Activated CD8-positive, alpha-beta memory T cell treated with anti-CD3 and anti-CD28 coated beads for 36 hours (primary cell): ENCODE data around the gene PHACTR1. TPM values are rescaled to one million over a fixed set of nuclear protein-coding genes. Genes with fewer than 3 reads are reported as not detected.
"Not testable (repeated sequence)": the region's sequence is repeated elsewhere in the genome, so short reads cannot be mapped to it uniquely, and the experiment has no call there.

Experiments
- CTCF ChIA-PET: fragments of 350-600 bp; sonication (Branson Sonifier 250); formaldehyde crosslinking; loops from one replicate; lab custom pipeline; 2021; ENCODE audit warnings: antibody characterized with exemption; lab: Charles Lee
- POLR2A ChIA-PET: fragments of 350-600 bp; sonication (Branson Sonifier 250); formaldehyde crosslinking; loops from one replicate; lab custom pipeline; 2021; ENCODE audit warnings: antibody characterized with exemption; lab: Charles Lee
- total RNA-seq, 2 experiments: library from RNA; stranded (reverse); gene quantifications; one replicate each; pipeline ENCODE4 v1.2.3, GENCODE V29; 2021

PHACTR1 gene
- total RNA-seq, 2 experiments from 2014 or later: 0.02 TPM; not detected in 1

GRCh38 chr6:13103169-13103568 is 386.6 kb downstream of the PHACTR1 start:
- ChIA-PET CTCF (no interaction called here), POLR2A (no interaction called here)

- POLR2A ChIA-PET: no interaction called here
- CTCF ChIA-PET: no interaction called here
These were observed 388.6 kb downstream of the PHACTR1 start for GRCh38 chr6:13105139-13105538.

- CTCF ChIA-PET: no interaction called here
- POLR2A ChIA-PET: no interaction called here
These were observed 396.4 kb downstream of the PHACTR1 start for GRCh38 chr6:13112921-13113320.

- POLR2A ChIA-PET: no interaction called here
- CTCF ChIA-PET: no interaction called here
These were observed 396.8 kb downstream of the PHACTR1 start for GRCh38 chr6:13113376-13113775.

GRCh38 chr6:13113981-13114593 is 397.5 kb downstream of the PHACTR1 start:
- ChIA-PET POLR2A (no interaction called here), CTCF (no interaction called here)

GRCh38 chr6:13116155-13116554 is 399.6 kb downstream of the PHACTR1 start:
- ChIA-PET POLR2A (no interaction called here), CTCF (no interaction called here)

GRCh38 chr6:13117570-13117969 is 401.0 kb downstream of the PHACTR1 start:
- ChIA-PET CTCF (no interaction called here), POLR2A (interaction anchor here (0.7 kb wide), 1 partner anchor 1185 kb away, joined by 3 read pairs; no protein-coding TSS in a partner anchor)

GRCh38 chr6:13119549-13119948 is 403.0 kb downstream of the PHACTR1 start:
- ChIA-PET POLR2A (no interaction called here), CTCF (no interaction called here)

- POLR2A ChIA-PET: no interaction called here
- CTCF ChIA-PET: no interaction called here
These were observed 404.2 kb downstream of the PHACTR1 start for GRCh38 chr6:13120483-13121482.

- CTCF ChIA-PET: no interaction called here
- POLR2A ChIA-PET: no interaction called here
These were observed 407.6 kb downstream of the PHACTR1 start for GRCh38 chr6:13124131-13124530.

- CTCF ChIA-PET: no interaction called here
These were observed 409.3 kb downstream of the PHACTR1 start for GRCh38 chr6:13125841-13126240.

GRCh38 chr6:13131935-13132661 is 415.5 kb downstream of the PHACTR1 start:
- ChIA-PET CTCF (no interaction called here), POLR2A (no interaction called here)

More at GRCh38 chr6:13125841-13126240, 409.3 kb downstream of the PHACTR1 start:
- POLR2A ChIA-PET: no interaction called here

GRCh38 chr6:13133894-13134293 is 417.3 kb downstream of the PHACTR1 start:
- CTCF ChIA-PET: not testable (repeated sequence)

GRCh38 chr6:13135152-13135551 is 418.6 kb downstream of the PHACTR1 start:
- CTCF ChIA-PET: no interaction called here
- POLR2A ChIA-PET: no interaction called here

More at GRCh38 chr6:13133894-13134293, 417.3 kb downstream of the PHACTR1 start:
- POLR2A ChIA-PET: not testable (repeated sequence)

GRCh38 chr6:13139119-13139518 is 422.6 kb downstream of the PHACTR1 start:
- ChIA-PET CTCF (no interaction called here), POLR2A (no interaction called here)

GRCh38 chr6:13140980-13141379 is 424.4 kb downstream of the PHACTR1 start:
- CTCF ChIA-PET: no interaction called here
- POLR2A ChIA-PET: no interaction called here

GRCh38 chr6:13141387-13141786 is 424.8 kb downstream of the PHACTR1 start:
- CTCF ChIA-PET: no interaction called here
- POLR2A ChIA-PET: no interaction called here

GRCh38 chr6:13142611-13143010 is 426.0 kb downstream of the PHACTR1 start:
- CTCF ChIA-PET: no interaction called here
- POLR2A ChIA-PET: no interaction called here

GRCh38 chr6:13146442-13146841 is 429.9 kb downstream of the PHACTR1 start:
- POLR2A ChIA-PET: no interaction called here
- CTCF ChIA-PET: no interaction called here

- CTCF ChIA-PET: no interaction called here
These were observed 430.8 kb downstream of the PHACTR1 start for GRCh38 chr6:13147376-13147775.

More at GRCh38 chr6:13147376-13147775, 430.8 kb downstream of the PHACTR1 start:
- POLR2A ChIA-PET: no interaction called here
